Gastrocnemius medialis (tissue), 4 donors: ENCODE results near the gene HAL.

ENCODE experiments used
- POLR2A ChIP-seq, 2 donors: fragments of 450-650 bp; IDR thresholded peaks; one replicate each; pipeline ENCODE4 v1.6.1; 2017; ENCODE audit warnings: antibody characterized with exemption in 2 of 2, mild to moderate bottlenecking in 2 of 2, moderate library complexity in 2 of 2
- TF ChIP-seq, protein P1 (sequence below), 5 experiments: fragments of 450-650 bp in 3 of 5; fragments of 200-600 bp in 2 of 5; sonication (generic) in 2 of 5; IDR thresholded peaks in 4 of 5; conservative IDR thresholded peaks in 1 of 5; 1 replicate in 4 of 5; 2 replicates in 1 of 5; pipeline ENCODE4 v1.5.1; 2016 to 2019; ENCODE audit warnings: antibody characterized with exemption in 5 of 5, mild to moderate bottlenecking in 3 of 5, moderate library complexity in 3 of 5

DNA sequence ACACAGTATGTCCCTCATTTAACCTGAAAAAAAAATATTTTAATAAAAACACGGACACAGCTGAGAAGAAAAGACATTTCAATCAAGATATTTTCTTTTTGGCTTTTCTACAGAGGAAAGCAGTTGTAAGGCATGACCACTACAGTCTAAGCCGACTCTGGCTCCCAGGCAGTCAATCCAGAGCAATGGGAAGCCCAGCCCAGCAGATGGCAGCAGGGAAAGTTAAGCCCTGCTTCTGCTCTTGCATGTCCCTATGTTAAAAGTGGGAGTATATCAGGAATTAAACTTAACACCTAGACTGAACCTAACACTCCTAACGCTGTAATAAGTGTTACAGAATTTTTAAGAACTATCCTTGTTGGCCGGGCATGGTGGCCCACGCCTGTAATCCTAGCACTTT lies 19.5 kb upstream of the HAL start:
- TF ChIP-seq, protein P1, sequence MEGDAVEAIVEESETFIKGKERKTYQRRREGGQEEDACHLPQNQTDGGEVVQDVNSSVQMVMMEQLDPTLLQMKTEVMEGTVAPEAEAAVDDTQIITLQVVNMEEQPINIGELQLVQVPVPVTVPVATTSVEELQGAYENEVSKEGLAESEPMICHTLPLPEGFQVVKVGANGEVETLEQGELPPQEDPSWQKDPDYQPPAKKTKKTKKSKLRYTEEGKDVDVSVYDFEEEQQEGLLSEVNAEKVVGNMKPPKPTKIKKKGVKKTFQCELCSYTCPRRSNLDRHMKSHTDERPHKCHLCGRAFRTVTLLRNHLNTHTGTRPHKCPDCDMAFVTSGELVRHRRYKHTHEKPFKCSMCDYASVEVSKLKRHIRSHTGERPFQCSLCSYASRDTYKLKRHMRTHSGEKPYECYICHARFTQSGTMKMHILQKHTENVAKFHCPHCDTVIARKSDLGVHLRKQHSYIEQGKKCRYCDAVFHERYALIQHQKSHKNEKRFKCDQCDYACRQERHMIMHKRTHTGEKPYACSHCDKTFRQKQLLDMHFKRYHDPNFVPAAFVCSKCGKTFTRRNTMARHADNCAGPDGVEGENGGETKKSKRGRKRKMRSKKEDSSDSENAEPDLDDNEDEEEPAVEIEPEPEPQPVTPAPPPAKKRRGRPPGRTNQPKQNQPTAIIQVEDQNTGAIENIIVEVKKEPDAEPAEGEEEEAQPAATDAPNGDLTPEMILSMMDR (IDR thresholded peaks at IDR 0.05 in 4 of 5, conservative IDR thresholded peaks at IDR 0.05 in 1 of 5): peak in 2 of 5 experiments; percentile 29 to 30
- no peak for TF ChIP-seq POLR2A (IDR thresholded peaks at IDR 0.05)
